ENCODE measurements around the gene ZNF653. TPM values are rescaled to one million over a fixed set of nuclear protein-coding genes. Genes with fewer than 3 reads are reported as not detected.

Gene ZNF653
- total and polyA plus RNA-seq, 2 donors (not counting 3 experiments of a cell fraction or from before 2014, with no cell fraction given), result 7.0 to 8.7 TPM

DNA sequence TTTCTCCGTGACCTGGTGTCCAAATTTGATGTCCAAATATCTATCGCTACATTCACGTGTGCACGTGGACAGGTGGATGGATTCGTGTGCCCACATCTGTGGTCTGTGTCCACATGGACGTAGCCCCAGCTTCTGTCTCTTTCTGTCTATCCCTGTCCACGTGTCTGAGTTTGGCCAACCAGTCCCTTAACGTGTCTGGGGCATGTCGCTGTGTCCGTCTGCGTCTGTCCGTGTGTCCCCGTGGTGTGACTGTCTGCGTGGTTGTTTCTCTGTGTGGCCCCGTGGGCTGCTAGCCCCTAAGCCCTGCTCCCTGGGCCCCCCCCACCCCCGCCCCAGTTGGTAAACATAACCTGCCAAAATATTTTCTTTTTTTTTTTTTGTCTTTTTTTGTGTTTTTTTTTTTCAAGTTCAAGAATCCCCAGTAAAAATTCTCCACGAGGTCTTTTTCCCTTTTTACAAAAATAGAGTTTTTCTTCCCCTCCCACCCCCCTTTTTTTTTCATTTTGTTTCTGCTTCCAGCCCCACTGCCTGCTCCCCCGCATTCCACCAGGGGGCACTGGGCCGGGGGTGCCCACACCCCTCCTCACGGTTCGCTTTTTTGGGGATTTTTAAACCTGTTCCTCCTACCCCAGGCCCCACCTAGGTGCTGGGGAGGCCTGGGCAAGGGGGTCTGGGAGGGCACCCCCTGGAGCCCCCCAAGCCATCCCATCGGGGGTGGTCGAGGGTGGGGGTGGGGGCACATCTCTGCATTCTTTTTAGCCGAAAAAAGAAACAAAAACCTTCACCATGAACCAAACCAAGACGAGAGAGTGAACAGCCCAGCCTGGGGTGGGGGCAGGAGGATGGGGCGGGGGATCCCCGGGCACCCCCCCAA is 51.9 kb downstream of the ZNF653 start:
- Histone ChIP-seq H3K9me3 (replicated peaks; ENCODE audit: control insufficient read depth, insufficient read depth, low read length) (no peaks in the 10 kb centered on the region), H3K4me1 (ENCODE audit: control insufficient read depth, extremely low read depth, insufficient read depth, low read length) (no peaks in the 10 kb centered on the region), H2AFZ (ENCODE audit: low read depth, low read length) (no peak overlapping the region), H3K27me3 (ENCODE audit: control insufficient read depth in 2 of 2, insufficient read depth in 2 of 2, low read length in 2 of 2) (no peaks in the 10 kb centered on the region), H3K36me3 (ENCODE audit: control insufficient read depth in 2 of 2, extremely low read depth in 1 of 2, insufficient read depth in 2 of 2, low read length in 2 of 2) (peaks cover 2 to 4% of the 10 kb centered on the region in 2 experiments), H3K4me2 (ENCODE audit: insufficient read depth, low read length) (no peak overlapping the region), H3K79me2 (ENCODE audit: control insufficient read depth, insufficient read depth, low read length) (no peaks in the 10 kb centered on the region), H3K4me3 (replicated peaks in 1 of 3; ENCODE audit: insufficient read depth in 1 of 3, low read depth in 1 of 3, low read length in 3 of 3) (no peak overlapping the region), H4K20me1 (replicated peaks; ENCODE audit: control insufficient read depth, extremely low read depth, insufficient read depth, low read length) (no peaks in the 10 kb centered on the region), H3K9ac (replicated peaks; ENCODE audit: extremely low read depth, insufficient read depth, low read length) (no peak overlapping the region), H3K9me1 (replicated peaks; ENCODE audit: control insufficient read depth, extremely low read depth, insufficient read depth, low read length) (no peaks in the 10 kb centered on the region), H3K27ac (ENCODE audit: insufficient read depth, low read depth, low read length) (no peak overlapping the region)
- TF ChIP-seq, protein P1, sequence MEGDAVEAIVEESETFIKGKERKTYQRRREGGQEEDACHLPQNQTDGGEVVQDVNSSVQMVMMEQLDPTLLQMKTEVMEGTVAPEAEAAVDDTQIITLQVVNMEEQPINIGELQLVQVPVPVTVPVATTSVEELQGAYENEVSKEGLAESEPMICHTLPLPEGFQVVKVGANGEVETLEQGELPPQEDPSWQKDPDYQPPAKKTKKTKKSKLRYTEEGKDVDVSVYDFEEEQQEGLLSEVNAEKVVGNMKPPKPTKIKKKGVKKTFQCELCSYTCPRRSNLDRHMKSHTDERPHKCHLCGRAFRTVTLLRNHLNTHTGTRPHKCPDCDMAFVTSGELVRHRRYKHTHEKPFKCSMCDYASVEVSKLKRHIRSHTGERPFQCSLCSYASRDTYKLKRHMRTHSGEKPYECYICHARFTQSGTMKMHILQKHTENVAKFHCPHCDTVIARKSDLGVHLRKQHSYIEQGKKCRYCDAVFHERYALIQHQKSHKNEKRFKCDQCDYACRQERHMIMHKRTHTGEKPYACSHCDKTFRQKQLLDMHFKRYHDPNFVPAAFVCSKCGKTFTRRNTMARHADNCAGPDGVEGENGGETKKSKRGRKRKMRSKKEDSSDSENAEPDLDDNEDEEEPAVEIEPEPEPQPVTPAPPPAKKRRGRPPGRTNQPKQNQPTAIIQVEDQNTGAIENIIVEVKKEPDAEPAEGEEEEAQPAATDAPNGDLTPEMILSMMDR (IDR thresholded peaks at IDR 0.05; ENCODE audit: extremely low read depth in 1 of 2, insufficient read depth in 1 of 2, low read depth in 1 of 2, low read length in 2 of 2), result peak; percentile 20 to 44
- TF ChIP-seq, protein P2, sequence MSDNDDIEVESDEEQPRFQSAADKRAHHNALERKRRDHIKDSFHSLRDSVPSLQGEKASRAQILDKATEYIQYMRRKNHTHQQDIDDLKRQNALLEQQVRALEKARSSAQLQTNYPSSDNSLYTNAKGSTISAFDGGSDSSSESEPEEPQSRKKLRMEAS (IDR thresholded peaks at IDR 0.05; ENCODE audit: insufficient read depth, insufficient read length), result no peak
- no peak for TF ChIP-seq JUN (IDR thresholded peaks at IDR 0.05; ENCODE audit: borderline replicate concordance, insufficient read depth, insufficient read length, low read depth)
- intact Hi-C loops (cut with micrococcal nuclease), result no loop called here
- FAIRE-seq, result no peak
- no TSS peak for BruUV-seq (replicated peaks)
- CTCF ChIA-PET, result no interaction called here
- POLR2A ChIA-PET, result no interaction called here
- dilution Hi-C loops (cut with MboI; ENCODE audit: extremely low pct_ligation_motif_present, low sequenced_read_pairs), result no loop called here
- no peak for DNase-seq (ENCODE audit: low read depth, low spot score)
